Karpas-422 (cell line): ENCODE results near the gene BPI. TPM values are rescaled to one million over a fixed set of nuclear protein-coding genes. Genes with fewer than 3 reads are reported as not detected.
A peak's percentile ranks its signal among the peaks of the same experiment; 100 is the strongest.
"Not testable (repeated sequence)": the region's sequence is repeated elsewhere in the genome, so short reads cannot be mapped to it uniquely, and the experiment has no call there.

Experiments
- DNase-seq: peaks from one replicate; pipeline ENCODE4 v3.0.0-alpha.2; 2015
- H2AFZ ChIP-seq: fragments of 200-600 bp; sonication (generic); 2 replicates; pipeline ENCODE4 v1.6.1; 2014; ENCODE audit warnings: antibody characterized with exemption, low read length, mixed read lengths
- H3K27ac ChIP-seq: fragments of 200-600 bp; sonication (generic); 2 replicates; pipeline ENCODE4 v1.5.1; 2014; ENCODE audit warnings: mild to moderate bottlenecking, low read length, moderate library complexity
- H3K27me3 ChIP-seq: fragments of 200-600 bp; sonication (generic); 2 replicates; pipeline ENCODE4 v1.6.1; 2014; ENCODE audit warnings: low read length, mixed read lengths
- H3K36me3 ChIP-seq: fragments of 200-600 bp; sonication (generic); 2 replicates; pipeline ENCODE4 v1.6.1; 2014; ENCODE audit warnings: low read length, mixed read lengths; ENCODE audit not compliant: insufficient read depth
- H3K4me1 ChIP-seq: fragments of 200-600 bp; sonication (generic); 2 replicates; pipeline ENCODE4 v1.6.1; 2014; ENCODE audit warnings: mild to moderate bottlenecking, low read length, mixed read lengths
- H3K4me2 ChIP-seq: fragments of 200-600 bp; sonication (generic); 2 replicates; pipeline ENCODE4 v1.6.1; 2014; ENCODE audit warnings: low read length, low read depth, mild to moderate bottlenecking; ENCODE audit not compliant: poor library complexity, severe bottlenecking
- H3K4me3 ChIP-seq: fragments of 200-600 bp; sonication (generic); 2 replicates; pipeline ENCODE4 v1.5.1; 2014; ENCODE audit warnings: mild to moderate bottlenecking, antibody characterized with exemption, low read length, mixed read lengths
- H3K79me2 ChIP-seq: fragments of 200-600 bp; sonication (generic); 2 replicates; pipeline ENCODE4 v1.6.1; 2014; ENCODE audit warnings: mild to moderate bottlenecking, low read length, mixed read lengths
- H3K9ac ChIP-seq: fragments of 200-600 bp; sonication (generic); 2 replicates; pipeline ENCODE4 v1.6.0; 2014; ENCODE audit warnings: low read length
- H3K9me2 ChIP-seq: fragments of 200-600 bp; sonication (generic), shearing (Covaris generic); replicated peaks from 2 replicates; pipeline ENCODE4 v1.6.0; 2014; ENCODE audit warnings: mild to moderate bottlenecking, low read length, moderate library complexity; ENCODE audit not compliant: insufficient read depth
- H3K9me3 ChIP-seq: fragments of 300-700, 200-600 bp; sonication (generic); 2 replicates; pipeline ENCODE4 v1.6.1; 2014; ENCODE audit warnings: low read length, mixed read lengths
- H4K20me1 ChIP-seq: fragments of 200-600 bp; sonication (generic); 2 replicates; pipeline ENCODE4 v1.6.1; 2014; ENCODE audit warnings: mild to moderate bottlenecking, antibody characterized with exemption, low read length, low read depth; ENCODE audit not compliant: insufficient read depth
- total RNA-seq: library from RNA; depleted of rRNA; stranded (reverse); fragments of >200 nt; shearing (Covaris generic); gene quantifications from 2 replicates; pipeline ENCODE4 v1.2.3, GENCODE V29; 2014; ENCODE audit warnings: low replicate concordance

Gene BPI
- total RNA-seq, 1 experiment from 2014 or later, result not detected

DNA sequence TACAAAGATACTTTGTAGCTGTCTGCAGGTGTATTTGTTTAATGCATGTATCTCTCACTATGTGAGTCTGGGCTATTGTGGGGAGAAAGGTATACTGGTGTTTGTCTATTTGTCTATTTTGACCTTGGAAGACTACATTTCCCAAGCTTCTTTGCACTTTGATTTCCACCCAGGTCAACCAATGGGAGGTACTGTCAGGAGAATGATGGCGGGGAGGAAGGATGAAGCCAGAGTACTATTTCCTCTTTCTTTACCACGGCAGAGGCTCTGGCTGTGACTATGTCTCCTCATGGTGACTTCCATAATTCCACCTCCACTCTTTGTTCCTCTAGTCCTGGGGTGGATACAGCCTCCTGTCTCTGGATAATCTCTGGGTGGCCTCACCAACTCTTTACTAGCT, 65.4 kb downstream of the BPI start:
- H3K4me1 ChIP-seq, result no peaks in the 10 kb centered on the region
- no peaks in the 10 kb centered on the region for H3K36me3 ChIP-seq
- no peak overlapping the region for H3K9ac ChIP-seq
- H3K27me3 ChIP-seq, result no peaks in the 10 kb centered on the region
- no peaks in the 10 kb centered on the region for H3K9me3 ChIP-seq
- H3K4me2 ChIP-seq, result peak overlapping the region; percentile 34
- peak; percentile 66 for DNase-seq
- H3K4me3 ChIP-seq, result no peak overlapping the region; the same call in 1 of the 2 replicates
- H2AFZ ChIP-seq, result peak overlapping the region; percentile 82
- H3K79me2 ChIP-seq, result no peaks in the 10 kb centered on the region
- H3K27ac ChIP-seq, result no peak overlapping the region
- H3K9me2 ChIP-seq, result no peaks in the 10 kb centered on the region
- H4K20me1 ChIP-seq, result no peaks in the 10 kb centered on the region

DNA sequence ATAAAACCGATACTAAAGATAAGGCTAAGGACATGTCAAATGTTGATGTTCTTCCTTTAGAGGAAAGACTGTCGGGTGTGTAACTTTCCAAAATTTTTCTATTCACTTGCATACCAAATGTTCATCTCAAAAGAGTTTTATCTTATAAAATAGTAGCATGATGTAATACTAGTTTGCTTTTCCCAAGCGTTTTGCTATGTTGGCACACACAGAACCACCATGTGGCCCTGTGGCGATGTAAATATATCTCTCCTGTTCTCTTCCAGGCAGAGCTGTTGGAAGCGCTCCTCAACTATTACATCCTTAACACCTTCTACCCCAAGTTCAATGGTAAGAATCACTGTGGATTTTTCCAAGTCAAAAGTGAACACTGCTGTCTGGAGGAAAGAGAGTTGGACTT, 68.8 kb downstream of the BPI start:
- Histone ChIP-seq H3K4me3 (no peak overlapping the region), H3K27me3 (no peaks in the 10 kb centered on the region), H2AFZ (no peak overlapping the region), H3K4me2 (no peak overlapping the region), H3K36me3 (no peaks in the 10 kb centered on the region), H3K4me1 (no peaks in the 10 kb centered on the region), H3K79me2 (no peaks in the 10 kb centered on the region), H3K27ac (no peak overlapping the region), H3K9me2 (no peaks in the 10 kb centered on the region), H3K9me3 (no peaks in the 10 kb centered on the region), H3K9ac (no peak overlapping the region), H4K20me1 (no peaks in the 10 kb centered on the region)
- no peak for DNase-seq

DNA sequence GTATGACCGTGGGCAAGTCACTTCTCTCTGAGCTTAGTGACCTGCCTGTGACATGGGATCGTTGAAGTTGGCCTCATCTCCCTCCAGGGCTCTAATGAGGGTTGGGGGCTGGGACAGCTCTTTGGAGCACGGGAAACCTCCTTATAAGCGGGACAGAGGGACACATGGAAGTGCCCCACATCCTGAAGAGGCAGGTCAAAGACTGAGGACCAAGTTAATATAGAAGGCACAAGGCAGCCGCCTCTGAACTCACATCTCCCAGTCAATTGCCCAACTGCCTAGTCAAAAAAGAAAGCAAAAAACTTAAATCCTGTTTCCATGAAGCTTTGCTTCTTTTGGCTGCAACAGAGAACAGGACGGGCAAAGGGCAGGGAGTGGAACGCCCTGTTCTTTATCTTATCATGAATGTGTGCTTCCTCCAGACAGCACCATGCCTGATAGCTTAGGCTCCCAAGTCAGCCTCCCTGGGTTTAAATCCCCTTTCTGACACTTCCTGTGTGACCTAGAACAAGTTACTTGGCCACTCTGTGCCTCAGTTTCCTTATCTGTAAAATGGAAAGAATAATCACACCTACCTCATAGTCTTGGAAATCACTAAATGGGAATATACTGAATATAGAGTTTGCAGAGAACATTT, 69.4 kb downstream of the BPI start:
- H4K20me1 ChIP-seq, result no peaks in the 10 kb centered on the region
- no peak overlapping the region for H3K27ac ChIP-seq
- H3K4me2 ChIP-seq, result no peak overlapping the region
- no peak overlapping the region for H2AFZ ChIP-seq
- H3K4me1 ChIP-seq, result no peaks in the 10 kb centered on the region
- H3K36me3 ChIP-seq, result no peaks in the 10 kb centered on the region
- H3K79me2 ChIP-seq, result no peaks in the 10 kb centered on the region
- DNase-seq, result no peak
- H3K9me3 ChIP-seq, result no peaks in the 10 kb centered on the region
- H3K27me3 ChIP-seq, result no peaks in the 10 kb centered on the region
- H3K9ac ChIP-seq, result no peak overlapping the region
- H3K9me2 ChIP-seq, result no peaks in the 10 kb centered on the region
- no peak overlapping the region for H3K4me3 ChIP-seq

DNA sequence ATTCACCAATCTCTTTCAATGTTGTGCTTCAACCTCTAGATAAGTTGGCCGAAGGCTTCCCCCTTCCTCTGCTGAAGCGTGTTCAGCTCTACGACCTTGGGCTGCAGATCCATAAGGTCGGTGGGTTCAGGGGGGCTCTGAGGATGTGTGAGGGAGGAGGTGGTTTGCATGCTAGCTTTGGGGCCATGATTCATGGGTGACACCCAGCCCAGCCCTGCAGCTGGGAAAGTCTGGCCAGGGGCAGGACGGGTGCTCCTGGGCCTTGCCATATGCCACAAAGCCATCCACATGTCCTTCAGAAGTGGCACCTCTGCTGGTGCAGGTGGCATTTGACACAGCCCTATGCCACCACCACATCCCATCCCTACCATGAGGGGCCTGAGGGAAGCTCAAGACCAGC, 69.9 kb downstream of the BPI start:
- Histone ChIP-seq H3K4me1 (no peaks in the 10 kb centered on the region), H4K20me1 (no peaks in the 10 kb centered on the region), H3K4me3 (no peak overlapping the region), H3K79me2 (no peaks in the 10 kb centered on the region), H3K4me2 (no peak overlapping the region), H3K27me3 (no peaks in the 10 kb centered on the region), H3K27ac (no peak overlapping the region), H3K36me3 (no peaks in the 10 kb centered on the region), H2AFZ (no peak overlapping the region), H3K9me2 (no peaks in the 10 kb centered on the region), H3K9me3 (no peaks in the 10 kb centered on the region), H3K9ac (no peak overlapping the region)
- DNase-seq, result no peak

DNA sequence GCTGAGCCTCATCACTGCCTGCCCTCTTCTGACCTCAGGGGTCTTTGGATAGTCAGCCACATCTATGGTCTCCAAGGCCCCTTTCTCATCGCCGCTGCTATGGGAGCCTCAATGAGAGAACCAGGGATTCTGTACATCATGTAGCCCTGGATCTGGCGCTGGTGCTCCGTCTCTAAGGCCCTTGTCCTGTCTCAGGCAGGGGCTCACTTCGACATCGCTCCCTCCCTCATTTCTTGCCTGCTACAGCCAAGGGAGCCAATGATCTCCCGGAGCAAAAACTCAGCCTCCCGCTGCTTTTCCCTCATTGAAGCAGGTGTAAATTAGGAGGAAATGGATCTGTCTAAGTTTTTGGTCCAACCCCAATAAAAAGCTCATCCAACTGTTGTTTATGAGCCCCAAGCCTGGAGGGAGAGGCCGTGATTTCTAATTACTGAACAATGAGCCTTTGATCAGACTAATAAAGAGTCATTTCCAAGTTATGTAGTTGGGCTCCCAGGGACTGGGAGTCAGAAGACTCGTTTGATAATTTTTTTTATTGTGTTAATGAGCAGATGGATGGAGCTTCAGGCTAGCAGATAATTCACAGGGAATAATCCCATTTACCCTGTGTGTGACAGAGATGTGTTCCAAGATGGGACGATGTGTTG, 73.2 kb downstream of the BPI start:
- no peaks in the 10 kb centered on the region for H3K27me3 ChIP-seq
- H3K79me2 ChIP-seq, result no peaks in the 10 kb centered on the region
- H3K9ac ChIP-seq, result no peak overlapping the region
- no peaks in the 10 kb centered on the region for H4K20me1 ChIP-seq
- no peak overlapping the region for H2AFZ ChIP-seq
- H3K27ac ChIP-seq, result no peak overlapping the region
- H3K4me2 ChIP-seq, result no peak overlapping the region
- H3K4me1 ChIP-seq, result no peaks in the 10 kb centered on the region
- H3K9me2 ChIP-seq, result no peaks in the 10 kb centered on the region
- H3K4me3 ChIP-seq, result no peak overlapping the region
- DNase-seq, result no peak
- H3K9me3 ChIP-seq, result no peaks in the 10 kb centered on the region
- no peaks in the 10 kb centered on the region for H3K36me3 ChIP-seq

DNA sequence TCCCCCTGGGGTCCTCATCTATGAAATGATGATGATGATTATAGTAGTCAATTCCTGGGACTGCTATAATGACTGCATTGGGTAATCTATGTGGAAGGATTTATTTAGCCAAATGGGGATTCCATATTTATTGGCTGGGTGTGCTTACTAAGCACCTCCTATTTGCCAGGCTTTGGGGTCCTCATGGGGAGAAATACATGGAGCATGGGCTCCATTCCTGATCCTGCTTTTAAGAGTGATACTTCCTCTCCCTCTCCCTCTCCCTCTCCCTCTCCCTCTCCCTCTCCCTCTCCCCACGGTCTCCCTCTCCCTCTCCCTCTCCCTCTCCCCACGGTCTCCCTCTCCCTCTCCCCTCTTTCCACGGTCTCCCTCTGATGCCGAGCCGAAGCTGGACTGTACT, 73.9 kb downstream of the BPI start:
- H2AFZ ChIP-seq, H3K27ac ChIP-seq, H3K4me2 ChIP-seq, H3K4me3 ChIP-seq, H3K9me3 ChIP-seq, H3K27me3 ChIP-seq, DNase-seq, H3K4me1 ChIP-seq, H4K20me1 ChIP-seq, H3K36me3 ChIP-seq, H3K9me2 ChIP-seq, H3K79me2 ChIP-seq, H3K9ac ChIP-seq: not testable (repeated sequence)

DNA sequence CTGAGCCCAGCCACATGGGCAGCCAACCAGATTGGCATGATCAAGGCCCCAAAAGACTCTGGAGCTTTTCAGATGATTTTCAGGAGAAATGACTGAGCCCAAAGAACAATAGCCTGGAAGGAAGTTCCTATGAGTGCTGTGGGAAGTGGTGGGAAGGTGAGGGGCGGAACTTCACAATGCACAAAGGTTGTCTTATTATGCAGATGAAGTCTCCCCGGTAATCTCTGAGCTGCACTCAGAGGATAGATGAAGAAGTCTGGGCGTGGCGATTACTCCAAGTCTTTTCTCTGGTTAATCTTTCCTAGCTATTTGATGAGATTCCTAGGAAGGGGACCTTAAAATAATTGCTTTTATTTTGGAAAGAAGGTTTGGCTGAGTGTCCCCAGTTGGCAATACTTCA, 79.2 kb downstream of the BPI start:
- H3K79me2 ChIP-seq, result no peaks in the 10 kb centered on the region
- no peak for DNase-seq
- no peaks in the 10 kb centered on the region for H3K36me3 ChIP-seq
- no peaks in the 10 kb centered on the region for H3K4me1 ChIP-seq
- H3K4me2 ChIP-seq, result no peak overlapping the region
- no peaks in the 10 kb centered on the region for H4K20me1 ChIP-seq
- no peak overlapping the region for H2AFZ ChIP-seq
- peaks cover 4% of the 10 kb centered on the region; the same call in 1 of the 2 replicates for H3K9me3 ChIP-seq
- H3K9me2 ChIP-seq, result no peaks in the 10 kb centered on the region
- no peak overlapping the region for H3K27ac ChIP-seq
- no peaks in the 10 kb centered on the region for H3K27me3 ChIP-seq
- H3K9ac ChIP-seq, result no peak overlapping the region
- H3K4me3 ChIP-seq, result no peak overlapping the region

DNA sequence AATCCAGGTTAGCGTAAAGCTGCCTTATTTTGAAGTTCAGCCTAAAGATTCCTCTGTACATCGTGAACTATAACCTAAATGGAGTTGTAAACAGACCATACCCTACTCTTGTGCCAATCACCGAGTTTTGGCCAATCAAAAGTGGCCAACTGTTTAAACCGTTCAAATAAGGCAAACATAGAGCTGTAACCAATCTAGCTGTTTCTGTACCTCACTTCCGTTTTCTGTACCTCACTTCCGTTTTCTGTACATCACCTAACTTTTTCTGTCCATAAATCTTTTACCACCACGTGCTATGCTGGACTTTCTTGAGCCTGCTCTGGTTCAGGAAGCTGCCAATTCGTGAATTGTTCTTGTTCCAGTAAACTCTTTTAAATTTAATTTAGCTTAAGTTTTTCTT, 82.0 kb downstream of the BPI start:
- H3K9ac ChIP-seq, result no peak overlapping the region
- no peaks in the 10 kb centered on the region for H3K27me3 ChIP-seq
- no peaks in the 10 kb centered on the region for H3K4me1 ChIP-seq
- H3K4me3 ChIP-seq, result no peak overlapping the region
- peaks cover 4% of the 10 kb centered on the region; the same call in 1 of the 2 replicates for H3K9me3 ChIP-seq
- H3K79me2 ChIP-seq, result no peaks in the 10 kb centered on the region
- no peaks in the 10 kb centered on the region for H3K36me3 ChIP-seq
- H2AFZ ChIP-seq, result peak overlapping the region; percentile 40
- DNase-seq, result peak; percentile 64
- H4K20me1 ChIP-seq, result no peaks in the 10 kb centered on the region
- H3K27ac ChIP-seq, result no peak overlapping the region
- no peak overlapping the region for H3K4me2 ChIP-seq
- no peaks in the 10 kb centered on the region for H3K9me2 ChIP-seq
